HG03565 (cell line): ENCODE measurements around the gene PEX5L.

Experiments
- ATAC-seq: cut with Tn5 transposase; IDR thresholded peaks from one replicate; pipeline ENCODE4 v1.9.1; 2021; ENCODE audit warnings: mild to moderate bottlenecking, moderate library complexity; ENCODE audit not compliant: unreplicated experiment

The PEX5L gene

DNA sequence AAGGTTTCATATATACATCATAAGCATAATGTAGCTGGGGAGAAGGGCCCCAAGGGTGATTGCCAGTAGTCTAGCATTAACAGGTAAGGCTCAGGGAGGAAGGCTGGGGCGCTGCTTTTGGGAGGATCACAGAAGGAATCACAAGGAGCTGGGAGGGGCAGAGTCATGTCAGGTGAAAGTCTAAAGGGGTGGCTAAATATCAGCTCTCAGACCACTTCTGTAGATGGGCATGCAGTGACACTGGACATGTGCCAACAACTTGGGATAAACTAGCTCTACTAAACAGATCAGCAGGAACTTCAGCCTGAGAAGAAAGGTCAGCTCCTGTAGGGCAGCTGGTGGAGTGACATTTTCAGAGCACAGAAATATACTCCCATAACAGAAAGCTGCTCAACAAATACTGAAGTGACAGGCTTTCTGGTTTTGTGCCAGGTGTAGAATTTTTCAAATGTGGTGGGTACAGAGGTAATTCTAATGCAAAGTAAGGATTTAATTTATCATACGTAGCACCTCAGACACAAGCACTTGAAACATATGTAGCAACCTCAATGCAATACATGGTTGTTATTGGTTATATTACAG, 79.4 kb downstream of the PEX5L start:
- ATAC-seq, result no peak

DNA sequence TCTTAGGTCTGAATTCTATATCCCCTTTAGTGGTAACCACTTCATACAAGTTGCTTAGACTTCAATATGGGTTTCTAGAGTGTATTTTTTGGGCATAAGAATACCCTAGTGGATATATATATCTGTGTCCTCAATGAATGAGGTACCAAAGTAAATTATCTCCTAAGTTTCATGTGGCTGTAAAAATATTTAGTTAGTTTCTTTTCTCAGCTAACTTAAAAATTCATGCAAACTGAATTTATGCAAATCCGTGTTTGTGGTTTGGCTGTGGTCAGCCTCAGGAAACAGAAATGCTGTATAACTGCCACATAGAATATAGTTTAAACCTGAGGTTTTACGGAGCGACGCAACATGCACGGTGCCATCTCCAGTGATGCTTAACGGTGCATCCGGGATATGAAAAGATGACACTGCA, 80.3 kb downstream of the PEX5L start:
- peak; percentile 95 for ATAC-seq

DNA sequence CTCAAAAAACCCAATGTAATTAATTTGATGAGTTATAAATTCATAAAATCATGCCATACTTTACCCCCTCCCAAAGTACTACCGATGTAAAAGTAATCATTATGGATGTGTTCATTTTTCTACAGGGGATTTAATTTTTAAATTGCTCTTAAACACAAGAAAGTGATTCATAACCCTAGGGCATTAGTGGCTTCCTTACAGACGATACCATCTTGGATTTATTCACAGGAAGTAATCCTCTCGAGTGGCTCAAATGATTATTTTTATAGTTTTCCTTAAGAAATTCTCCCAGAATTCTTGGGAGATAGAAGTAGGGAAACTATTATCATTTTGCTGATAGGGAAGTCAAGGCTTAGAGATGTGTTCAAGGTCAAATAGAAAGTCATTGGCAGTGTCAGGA, 80.9 kb downstream of the PEX5L start:
- ATAC-seq, result no peak

DNA sequence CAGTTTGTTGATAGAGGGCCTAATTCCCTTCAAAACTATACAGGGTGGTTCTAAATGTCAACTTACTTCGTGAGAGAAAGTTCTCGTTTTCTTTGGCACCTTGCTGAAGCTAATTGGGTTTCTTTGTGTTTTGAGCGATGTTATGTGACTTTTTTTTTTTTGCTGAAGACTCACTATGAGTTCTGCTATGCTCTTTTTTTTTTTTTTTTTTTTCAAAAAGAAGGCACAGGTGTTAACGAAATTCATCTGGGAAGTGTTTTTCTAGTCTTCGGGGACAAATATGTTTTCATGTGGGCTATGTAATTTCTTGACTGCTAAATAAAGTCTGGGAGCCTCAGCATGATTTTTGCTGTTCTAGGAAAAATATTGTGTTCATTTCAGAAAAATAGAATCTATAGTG, 81.5 kb downstream of the PEX5L start:
- no peak for ATAC-seq

DNA sequence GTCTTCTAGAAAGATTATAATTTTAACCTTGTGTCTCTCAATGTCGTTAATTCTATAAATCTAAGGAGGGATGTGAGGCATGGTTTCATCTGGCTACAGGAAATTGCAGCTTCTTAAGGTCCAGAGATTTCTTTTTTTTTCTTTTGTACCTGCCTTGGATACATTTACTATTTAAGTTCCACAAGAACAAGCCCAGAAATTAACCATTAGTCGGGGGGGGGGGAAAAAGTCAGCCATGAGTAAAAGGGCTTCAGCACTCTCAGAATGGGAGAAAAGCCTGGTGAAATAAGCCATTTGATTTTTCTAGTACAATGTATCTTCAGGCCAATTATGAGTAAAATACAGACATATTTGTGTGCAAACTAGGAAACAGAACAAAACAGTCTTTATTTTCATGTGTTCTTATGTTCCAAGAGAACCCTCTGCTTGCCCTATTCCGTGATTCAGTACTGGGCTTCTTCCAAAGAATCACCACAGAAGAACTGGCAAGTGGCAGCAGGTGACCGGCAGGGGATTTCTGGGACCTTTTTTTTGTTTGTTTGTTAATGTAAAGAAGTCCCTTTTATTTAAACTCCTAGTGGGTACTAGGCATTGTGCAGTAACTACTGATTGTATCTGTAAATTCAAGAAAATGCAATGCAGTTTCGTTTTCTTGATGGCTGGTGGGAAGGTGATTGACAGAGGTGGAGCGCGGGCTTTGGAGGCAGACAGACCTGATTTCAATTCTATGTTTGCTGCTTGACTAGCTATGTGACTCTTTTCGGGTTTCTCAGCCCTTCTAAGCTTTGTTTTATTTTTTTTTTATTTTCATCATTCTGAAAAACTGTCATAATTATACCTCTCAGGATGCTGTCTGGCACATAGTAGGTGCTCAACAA, 82.5 kb downstream of the PEX5L start:
- no peak for ATAC-seq

DNA sequence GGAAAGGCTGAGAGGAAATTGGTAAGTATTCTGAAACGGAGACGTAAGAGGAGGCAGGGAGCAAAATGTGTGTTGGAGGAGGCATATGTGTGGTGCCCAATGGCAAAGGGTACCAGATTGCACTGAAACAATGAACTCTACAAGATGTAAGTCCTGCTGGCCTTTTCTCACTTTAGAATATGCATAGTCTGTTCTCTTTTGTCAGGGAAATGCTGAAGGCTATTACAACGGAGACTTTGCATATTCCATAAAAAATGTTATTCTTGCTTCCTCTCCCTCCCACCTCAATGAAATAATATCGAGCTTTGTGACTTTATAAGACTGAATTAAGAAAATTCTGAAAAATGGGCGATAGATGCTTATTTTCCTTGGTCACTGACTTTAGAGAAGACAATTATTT, 85.9 kb downstream of the PEX5L start:
- ATAC-seq, result no peak

DNA sequence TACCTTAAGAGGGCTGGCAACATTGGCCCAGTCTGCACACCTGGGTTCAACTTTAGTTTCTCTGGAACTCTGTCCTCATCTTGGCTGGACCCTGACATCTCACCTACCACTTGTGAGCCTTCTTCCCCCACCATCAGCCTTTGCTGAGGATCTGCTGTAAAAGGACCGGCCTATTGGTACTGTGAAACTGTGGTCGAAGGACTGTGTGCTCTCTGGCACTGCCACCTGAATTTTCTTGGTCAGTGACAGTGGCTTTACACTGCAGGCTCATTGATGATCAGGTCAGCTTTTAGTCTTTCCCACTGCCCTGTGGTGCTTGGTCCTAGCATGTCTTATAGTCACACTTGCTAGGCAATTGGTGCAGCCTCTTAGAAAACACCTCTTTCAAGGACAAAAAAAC, 86.9 kb downstream of the PEX5L start:
- peak; percentile 6 for ATAC-seq

DNA sequence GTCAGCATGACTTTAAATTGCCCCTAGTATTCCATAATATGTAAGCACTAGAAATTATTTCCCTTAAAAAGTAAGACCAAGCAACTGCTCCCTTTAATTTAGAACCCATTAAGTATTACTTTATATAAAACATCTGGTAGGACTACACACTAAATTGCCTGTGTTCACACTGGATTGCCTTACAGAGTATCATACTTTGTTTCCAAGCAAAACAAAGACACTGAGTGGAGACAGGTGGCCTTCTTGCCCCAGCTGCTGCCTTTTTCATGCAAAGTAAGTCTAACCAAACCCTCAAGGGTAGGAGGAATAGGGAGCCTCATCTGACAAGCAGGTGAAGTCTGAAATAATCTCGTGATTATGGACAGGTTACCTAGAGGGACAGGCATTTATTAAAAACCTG, 87.3 kb downstream of the PEX5L start:
- ATAC-seq, result peak; percentile 48

DNA sequence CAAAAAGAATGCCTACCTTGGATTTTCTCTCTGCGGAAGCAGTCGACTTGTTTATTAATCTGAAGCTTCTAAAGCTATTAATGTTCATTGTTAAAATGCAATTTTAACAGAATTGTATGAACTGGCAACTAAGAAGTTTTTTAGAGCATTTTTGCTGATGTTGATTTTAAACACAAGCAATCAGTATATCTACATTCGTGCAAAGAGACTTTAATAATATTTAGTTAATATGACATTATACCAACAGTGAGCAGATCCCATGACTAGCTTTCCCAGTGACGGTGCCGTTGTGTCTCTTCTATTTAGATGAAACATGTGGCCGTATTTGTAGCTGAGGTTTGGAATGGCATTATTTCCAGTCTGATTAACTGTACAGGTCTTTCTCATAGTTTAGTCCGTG, 88.0 kb downstream of the PEX5L start:
- ATAC-seq, result no peak

DNA sequence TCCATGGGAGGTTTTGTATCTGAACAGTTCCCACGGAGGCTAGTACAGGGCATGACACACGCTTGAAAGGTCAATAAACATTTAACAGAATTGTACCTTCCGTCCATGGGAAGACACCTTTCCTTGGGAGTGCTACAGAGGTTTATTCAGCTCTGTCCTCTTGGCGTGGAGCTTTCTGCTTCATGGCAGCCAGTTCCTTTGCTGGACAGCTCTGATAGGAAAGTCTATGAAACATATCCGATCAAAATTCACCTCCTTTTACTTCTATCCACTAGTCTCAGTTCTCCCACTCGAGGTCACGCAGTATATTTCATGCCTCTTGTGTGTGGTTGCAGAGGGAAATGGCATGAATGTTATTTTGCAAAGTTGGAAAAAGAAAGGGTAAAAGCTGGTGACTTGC, 91.2 kb downstream of the PEX5L start:
- ATAC-seq, result no peak

DNA sequence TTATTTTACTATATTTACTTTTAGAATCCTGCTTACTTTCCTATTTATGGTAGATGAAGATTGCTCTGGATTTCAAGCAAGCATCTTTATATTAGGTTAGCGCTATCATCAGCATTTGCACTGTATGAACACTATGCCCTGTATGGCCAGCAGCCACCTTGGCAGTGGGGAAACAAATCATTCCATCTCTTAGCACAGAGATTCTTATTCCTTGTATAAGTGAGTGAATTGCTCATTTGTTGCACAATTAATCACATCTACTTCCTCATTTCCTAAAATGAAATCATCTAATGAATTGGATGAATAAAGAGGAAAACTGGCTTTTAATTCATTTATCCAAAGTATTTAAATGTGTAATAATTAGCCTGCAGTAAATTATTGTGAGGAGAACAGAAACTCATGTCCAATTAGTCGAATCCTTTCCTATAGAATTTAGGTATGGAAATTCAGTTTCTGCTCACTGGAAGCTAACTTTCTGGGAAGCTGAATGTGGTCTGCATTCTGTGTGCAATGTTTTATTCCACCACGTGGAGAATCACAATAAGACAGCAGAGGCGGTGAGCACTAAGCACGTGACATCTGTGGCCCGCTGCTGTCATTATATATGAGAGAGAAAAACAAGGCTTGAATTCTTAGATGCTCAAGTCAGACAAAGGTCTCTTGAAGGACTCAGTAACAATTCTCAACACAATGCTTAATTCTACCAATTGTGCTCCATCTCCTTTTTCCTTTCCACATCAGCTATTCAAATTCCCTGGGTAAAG, 93.4 kb downstream of the PEX5L start:
- ATAC-seq, result no peak

DNA sequence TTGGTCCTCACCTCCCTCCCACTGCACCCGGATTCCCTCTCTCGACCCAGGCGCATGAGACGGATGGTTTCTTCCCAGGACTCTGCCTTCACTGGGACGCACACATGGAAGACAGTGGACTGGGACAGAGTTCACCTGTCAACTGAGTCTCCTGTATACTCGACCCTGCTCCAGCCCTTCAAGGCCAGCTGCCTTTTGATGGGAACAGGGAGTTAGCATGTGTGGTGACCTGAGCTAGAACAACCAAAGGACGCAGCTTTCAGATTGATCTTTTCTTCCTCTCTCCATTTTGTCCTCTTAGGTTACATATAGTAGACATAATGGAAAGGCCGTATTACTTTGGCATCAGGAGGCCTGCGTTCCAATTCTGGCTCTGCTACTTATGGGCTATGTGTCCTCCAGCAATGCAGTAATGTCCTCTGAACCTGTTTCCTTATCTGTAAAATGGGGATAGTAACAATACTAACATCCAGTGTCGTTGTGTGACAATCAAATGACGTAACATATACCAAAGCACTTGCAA, 94.1 kb downstream of the PEX5L start:
- ATAC-seq, result no peak

DNA sequence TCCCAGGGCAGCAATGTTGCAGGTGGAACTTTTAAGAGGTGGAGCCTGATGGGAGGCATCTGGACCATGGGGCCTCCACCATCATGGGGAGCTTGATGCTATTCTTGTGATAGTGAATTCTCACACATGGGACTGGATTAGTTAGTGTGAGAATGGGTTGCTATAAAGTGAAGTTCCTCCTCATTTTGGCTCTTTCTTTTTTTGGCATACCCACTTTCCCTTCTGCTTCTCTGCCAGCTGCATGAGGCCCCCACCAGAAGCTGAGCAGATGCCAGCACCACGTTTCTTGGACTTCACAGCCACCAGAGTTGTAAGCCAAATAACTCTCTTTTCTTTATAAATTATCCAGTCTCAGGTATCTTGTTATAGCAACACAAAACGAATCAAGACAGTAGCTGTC, 101.0 kb downstream of the PEX5L start:
- ATAC-seq, result no peak

DNA sequence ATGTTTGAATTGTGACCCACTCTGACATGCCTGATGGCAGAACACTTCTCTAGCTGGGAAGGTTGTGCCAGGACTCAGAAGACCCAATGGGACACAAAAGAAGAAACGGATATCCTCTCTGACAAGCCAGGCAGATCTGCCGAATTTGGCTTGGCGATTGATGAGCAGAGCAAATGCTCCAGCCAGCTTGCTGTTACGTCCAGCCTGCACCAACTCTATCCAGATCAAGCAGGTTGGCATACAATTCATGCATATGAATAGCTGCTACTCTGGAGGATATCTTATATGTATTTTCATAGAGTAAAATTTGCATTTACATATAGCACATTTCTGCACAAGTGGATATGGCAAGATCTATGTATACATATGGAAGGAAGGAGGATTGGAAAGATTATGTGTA, 102.8 kb downstream of the PEX5L start:
- ATAC-seq, result no peak

DNA sequence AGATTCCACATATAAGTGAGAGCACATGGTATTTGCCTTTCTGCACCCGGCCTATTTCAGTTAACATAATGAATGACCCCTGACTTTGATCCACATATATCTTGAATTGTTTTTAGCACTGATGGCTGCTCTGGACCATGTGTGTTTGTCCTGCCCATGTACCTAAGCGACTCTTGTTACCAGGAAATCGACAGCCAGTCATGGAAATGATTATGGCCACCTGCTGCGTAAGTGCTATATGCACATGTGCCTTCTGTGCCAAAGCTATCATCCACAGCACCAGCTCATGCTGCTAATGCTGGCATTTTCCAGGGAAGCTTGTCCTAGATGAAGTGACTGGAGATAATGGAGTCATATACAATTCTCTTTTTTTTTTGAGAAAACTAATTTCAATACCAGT, 103.7 kb downstream of the PEX5L start:
- ATAC-seq, result no peak

DNA sequence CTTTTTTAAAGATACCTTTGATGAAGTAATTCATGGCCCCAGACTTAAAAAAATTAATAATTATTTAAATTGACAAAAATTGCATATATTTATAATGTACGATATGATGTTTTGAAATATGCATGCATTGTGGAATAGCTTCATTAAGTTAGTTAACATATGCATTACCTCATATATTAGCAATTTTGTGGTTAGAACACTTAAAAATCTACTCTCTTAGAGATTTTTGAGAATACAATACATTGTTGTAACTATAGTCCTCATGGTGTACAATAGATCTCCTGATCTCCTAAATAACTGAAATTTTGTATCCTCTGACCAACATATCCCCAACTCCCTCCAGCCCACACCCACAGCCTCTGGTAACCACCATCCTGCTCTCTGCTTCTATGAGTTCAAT, 104.1 kb downstream of the PEX5L start:
- no peak for ATAC-seq

DNA sequence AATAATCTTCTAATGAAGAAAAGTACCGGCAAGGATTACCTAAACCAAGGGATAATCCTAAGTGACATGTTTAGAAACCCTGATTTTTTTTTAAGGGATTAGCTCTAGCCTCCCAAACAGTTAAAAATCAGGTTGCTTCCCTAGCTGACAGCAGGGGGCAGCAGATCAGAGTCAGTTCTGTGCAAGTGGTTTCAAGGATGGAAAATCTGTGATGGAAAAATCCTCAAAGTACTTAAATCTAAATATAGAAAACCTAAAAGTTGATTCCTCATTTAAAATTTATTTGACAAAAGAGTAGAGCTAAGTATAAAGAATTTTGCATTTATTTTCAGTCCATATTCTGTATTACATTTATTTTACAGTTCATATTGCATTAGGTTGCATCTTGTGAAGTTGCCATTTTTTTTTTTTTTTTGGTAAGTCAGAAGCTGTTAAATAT, 107.6 kb downstream of the PEX5L start:
- ATAC-seq, result peak; percentile 60

DNA sequence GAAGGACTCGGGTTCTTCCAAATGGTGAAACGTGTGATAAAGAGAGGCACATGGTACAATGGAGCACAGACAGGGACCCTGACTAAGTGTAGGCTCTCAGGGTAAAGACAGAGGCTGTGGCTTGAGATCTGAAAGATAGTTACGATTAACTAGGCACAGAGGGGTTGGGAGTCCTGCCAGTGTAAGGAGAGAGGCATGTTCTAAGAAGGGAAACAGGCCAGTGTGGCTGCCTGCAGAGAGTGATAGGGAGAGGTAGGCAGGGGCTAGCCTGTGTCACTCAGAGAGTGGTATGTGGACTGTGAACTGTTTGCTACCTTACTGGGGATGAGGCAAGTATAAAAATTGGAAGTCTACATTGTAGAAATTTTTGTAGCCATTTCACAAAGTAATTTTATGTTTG, 109.5 kb downstream of the PEX5L start:
- ATAC-seq, result no peak

DNA sequence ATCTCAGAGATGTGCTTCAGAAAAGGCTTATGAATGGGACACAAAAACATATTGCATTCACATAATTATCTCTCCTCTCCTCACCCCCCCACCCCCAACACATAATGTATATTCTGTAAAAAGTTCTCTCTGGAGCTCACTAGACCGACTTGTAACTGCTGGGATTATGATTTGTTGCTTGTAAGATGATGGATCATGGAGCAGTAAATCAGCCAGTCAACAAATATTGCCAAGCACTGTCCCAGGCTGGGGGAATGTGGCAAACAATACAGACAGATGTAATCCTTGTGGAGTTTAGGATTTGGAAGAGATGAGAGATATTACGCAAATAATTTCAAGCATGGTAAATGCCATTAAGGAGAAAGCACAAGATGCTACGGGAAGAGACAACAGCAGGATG, 114.8 kb downstream of the PEX5L start:
- ATAC-seq, result no peak

DNA sequence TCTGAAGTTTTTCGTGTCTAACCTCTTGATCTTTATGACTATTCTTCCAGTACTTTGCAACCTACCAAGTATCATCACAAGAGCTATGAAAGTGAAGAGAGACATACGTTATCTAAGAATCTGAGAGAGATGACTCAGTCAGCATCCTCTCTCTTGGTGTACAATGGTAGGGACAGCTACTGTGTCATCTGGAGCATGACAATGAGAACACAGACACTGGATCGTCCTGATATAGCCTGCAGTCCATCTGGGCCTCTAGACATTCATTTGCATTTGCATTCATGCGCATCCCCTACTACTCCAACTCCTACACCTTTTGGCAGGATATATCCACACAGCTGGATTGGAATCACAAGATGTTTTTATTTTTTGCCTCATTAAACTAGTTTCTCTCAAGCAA, 115.2 kb downstream of the PEX5L start:
- ATAC-seq, result peak; percentile 99

DNA sequence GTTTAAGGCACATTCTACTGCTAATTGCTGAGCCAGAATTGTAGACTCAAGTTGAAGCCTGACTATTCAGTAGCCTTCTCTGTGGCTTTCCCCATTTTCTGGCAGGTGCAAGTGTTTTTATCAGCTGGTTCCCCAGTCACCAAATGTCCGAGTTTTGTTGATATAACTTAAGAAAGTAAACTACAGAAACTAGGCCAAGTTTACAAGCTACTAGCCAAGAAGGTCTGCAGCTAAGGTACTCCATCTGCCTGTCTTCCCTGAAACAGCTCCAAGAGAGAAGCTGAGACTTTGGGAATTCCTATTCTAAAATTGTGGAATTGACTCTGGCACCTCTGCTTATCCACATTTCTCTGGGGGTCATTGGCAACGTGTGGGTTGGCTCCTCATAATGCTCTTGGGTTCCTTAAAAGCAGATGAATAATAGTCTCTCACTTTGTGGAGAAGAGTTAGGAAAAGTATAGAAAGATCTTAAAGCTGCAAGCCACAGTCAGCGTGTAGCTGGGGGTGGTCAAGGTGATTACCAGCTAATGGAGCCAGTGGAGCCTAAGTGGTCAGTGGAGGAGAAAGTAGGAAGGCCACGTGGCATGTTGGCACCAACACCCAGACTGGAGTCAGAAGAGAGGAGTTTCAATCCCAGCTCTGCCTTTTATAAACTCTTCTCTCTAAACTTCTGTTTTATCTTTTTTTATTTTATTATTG, 128.8 kb downstream of the PEX5L start:
- no peak for ATAC-seq
